ENCODE data around the gene EVA1B.

DNA sequence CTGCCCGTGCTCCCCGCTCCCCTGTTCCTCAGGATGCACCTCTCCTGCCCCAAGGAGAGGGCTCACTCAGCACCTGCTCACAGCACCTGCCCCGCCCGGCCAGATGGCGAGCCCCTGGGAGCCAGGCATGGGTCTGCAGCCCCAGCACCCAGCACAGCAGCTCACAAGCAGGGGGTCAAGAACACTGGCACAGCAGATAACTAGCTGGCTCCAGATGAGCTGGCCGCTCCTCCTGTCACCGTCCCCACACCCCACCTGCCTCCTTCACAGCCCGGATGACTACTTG, 20.9 kb upstream of the EVA1B start:
- TF ChIP-seq, protein P1, sequence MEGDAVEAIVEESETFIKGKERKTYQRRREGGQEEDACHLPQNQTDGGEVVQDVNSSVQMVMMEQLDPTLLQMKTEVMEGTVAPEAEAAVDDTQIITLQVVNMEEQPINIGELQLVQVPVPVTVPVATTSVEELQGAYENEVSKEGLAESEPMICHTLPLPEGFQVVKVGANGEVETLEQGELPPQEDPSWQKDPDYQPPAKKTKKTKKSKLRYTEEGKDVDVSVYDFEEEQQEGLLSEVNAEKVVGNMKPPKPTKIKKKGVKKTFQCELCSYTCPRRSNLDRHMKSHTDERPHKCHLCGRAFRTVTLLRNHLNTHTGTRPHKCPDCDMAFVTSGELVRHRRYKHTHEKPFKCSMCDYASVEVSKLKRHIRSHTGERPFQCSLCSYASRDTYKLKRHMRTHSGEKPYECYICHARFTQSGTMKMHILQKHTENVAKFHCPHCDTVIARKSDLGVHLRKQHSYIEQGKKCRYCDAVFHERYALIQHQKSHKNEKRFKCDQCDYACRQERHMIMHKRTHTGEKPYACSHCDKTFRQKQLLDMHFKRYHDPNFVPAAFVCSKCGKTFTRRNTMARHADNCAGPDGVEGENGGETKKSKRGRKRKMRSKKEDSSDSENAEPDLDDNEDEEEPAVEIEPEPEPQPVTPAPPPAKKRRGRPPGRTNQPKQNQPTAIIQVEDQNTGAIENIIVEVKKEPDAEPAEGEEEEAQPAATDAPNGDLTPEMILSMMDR (IDR thresholded peaks at IDR 0.05; ENCODE audit: borderline replicate concordance, extremely low read depth, low read length, poor library complexity, severe bottlenecking): no peak
- TF ChIP-seq EZH2 (IDR thresholded peaks at IDR 0.05; ENCODE audit: borderline replicate concordance, low read depth, low read length, severe bottlenecking): no peak

All from DND-41 (cell line).